ENCODE measurements around the gene RTKN2. TPM values are rescaled to one million over a fixed set of nuclear protein-coding genes. Genes with fewer than 3 reads are reported as not detected.
A peak's percentile ranks its signal among the peaks of the same experiment; 100 is the strongest.

The RTKN2 gene
- total RNA-seq, 1 experiment from 2014 or later: 21.3 TPM

DNA sequence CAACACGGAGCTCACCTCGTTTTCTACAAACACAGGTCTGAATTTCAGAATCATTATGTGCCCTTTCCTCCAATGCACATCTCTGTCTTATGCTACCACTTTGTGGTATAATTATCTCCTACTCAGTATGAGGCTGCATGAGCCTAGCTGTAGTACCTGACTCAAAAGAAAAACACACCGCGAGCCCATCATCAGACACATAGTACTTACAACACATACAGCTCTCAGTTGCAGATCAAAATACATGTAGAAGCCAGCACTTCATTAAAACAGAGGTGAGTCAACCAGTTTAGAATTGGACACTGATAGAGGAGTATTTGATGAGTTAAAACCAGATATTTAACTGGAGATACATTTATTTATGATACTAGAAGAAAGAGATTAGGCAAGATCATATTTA is 1.4 kb upstream of the RTKN2 start:
- ChIA-PET POLR2A (no interaction called here), CTCF (no interaction called here)
- Histone ChIP-seq H3K27ac (ENCODE audit: low read length) (peak overlapping the region; percentile 92), H3K4me1 (ENCODE audit: control insufficient read depth, insufficient read depth, low read length) (peaks cover 34% of the 10 kb centered on the region), H3K9me3 (ENCODE audit: control insufficient read depth, insufficient read depth, low read depth, low read length) (no peaks in the 10 kb centered on the region), H3K4me3 (ENCODE audit: low read depth in 2 of 2, low read length in 2 of 2) (no peak overlapping the region), H3K27me3 (ENCODE audit: control insufficient read depth, insufficient read depth, low read length) (no peaks in the 10 kb centered on the region), H3K36me3 (ENCODE audit: control insufficient read depth, insufficient read depth, low read length) (no peaks in the 10 kb centered on the region; the same call in none of the 2 replicates)
- ATAC-seq (no peak), DNase-seq (ENCODE audit: low read depth, low spot score) (no peak)
- intact Hi-C loops (cut with micrococcal nuclease; ENCODE audit: unreplicated experiment): no loop called here
- BruUV-seq (replicated peaks): no TSS peak
- TF ChIP-seq SIN3A (IDR thresholded peaks at IDR 0.05; ENCODE audit: borderline replicate concordance, insufficient read depth, low read depth, low read length): no peak
- TF ChIP-seq, protein P1, sequence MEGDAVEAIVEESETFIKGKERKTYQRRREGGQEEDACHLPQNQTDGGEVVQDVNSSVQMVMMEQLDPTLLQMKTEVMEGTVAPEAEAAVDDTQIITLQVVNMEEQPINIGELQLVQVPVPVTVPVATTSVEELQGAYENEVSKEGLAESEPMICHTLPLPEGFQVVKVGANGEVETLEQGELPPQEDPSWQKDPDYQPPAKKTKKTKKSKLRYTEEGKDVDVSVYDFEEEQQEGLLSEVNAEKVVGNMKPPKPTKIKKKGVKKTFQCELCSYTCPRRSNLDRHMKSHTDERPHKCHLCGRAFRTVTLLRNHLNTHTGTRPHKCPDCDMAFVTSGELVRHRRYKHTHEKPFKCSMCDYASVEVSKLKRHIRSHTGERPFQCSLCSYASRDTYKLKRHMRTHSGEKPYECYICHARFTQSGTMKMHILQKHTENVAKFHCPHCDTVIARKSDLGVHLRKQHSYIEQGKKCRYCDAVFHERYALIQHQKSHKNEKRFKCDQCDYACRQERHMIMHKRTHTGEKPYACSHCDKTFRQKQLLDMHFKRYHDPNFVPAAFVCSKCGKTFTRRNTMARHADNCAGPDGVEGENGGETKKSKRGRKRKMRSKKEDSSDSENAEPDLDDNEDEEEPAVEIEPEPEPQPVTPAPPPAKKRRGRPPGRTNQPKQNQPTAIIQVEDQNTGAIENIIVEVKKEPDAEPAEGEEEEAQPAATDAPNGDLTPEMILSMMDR (IDR thresholded peaks at IDR 0.05): no peak
- no peak for TF ChIP-seq POLR2AphosphoS5 (IDR thresholded peaks at IDR 0.05; ENCODE audit: low read depth, low read length)
- TF ChIP-seq, protein P2, sequence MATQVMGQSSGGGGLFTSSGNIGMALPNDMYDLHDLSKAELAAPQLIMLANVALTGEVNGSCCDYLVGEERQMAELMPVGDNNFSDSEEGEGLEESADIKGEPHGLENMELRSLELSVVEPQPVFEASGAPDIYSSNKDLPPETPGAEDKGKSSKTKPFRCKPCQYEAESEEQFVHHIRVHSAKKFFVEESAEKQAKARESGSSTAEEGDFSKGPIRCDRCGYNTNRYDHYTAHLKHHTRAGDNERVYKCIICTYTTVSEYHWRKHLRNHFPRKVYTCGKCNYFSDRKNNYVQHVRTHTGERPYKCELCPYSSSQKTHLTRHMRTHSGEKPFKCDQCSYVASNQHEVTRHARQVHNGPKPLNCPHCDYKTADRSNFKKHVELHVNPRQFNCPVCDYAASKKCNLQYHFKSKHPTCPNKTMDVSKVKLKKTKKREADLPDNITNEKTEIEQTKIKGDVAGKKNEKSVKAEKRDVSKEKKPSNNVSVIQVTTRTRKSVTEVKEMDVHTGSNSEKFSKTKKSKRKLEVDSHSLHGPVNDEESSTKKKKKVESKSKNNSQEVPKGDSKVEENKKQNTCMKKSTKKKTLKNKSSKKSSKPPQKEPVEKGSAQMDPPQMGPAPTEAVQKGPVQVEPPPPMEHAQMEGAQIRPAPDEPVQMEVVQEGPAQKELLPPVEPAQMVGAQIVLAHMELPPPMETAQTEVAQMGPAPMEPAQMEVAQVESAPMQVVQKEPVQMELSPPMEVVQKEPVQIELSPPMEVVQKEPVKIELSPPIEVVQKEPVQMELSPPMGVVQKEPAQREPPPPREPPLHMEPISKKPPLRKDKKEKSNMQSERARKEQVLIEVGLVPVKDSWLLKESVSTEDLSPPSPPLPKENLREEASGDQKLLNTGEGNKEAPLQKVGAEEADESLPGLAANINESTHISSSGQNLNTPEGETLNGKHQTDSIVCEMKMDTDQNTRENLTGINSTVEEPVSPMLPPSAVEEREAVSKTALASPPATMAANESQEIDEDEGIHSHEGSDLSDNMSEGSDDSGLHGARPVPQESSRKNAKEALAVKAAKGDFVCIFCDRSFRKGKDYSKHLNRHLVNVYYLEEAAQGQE (IDR thresholded peaks at IDR 0.05; ENCODE audit: insufficient read depth in 1 of 2, low read depth in 2 of 2, low read length in 1 of 2): no peak
- no peak for TF ChIP-seq TCF7L2 (IDR thresholded peaks at IDR 0.05; ENCODE audit: low read depth, low read length)
- in situ Hi-C loops (cut with HindIII; ENCODE audit: low pct_unique_long_range_greater_than_20kb, low sequenced_read_pairs): loop anchor here (25.0 kb wide), 1 partner anchor 117 kb away; no protein-coding TSS in a partner anchor

- POLR2A ChIA-PET: interaction anchor here (0.6 kb wide), 1 partner anchor 106 kb away, joined by 3 read pairs; the partner anchor contains the start of gene ZNF365
- Histone ChIP-seq H3K27ac (ENCODE audit: low read length) (peak overlapping the region; percentile 92), H3K9me3 (ENCODE audit: control insufficient read depth, insufficient read depth, low read depth, low read length) (no peaks in the 10 kb centered on the region), H3K4me3 (ENCODE audit: low read depth in 2 of 2, low read length in 2 of 2) (peak overlapping the region; percentile 77 to 98), H3K27me3 (ENCODE audit: control insufficient read depth, insufficient read depth, low read length) (no peaks in the 10 kb centered on the region), H3K36me3 (ENCODE audit: control insufficient read depth, insufficient read depth, low read length) (peaks cover 2% of the 10 kb centered on the region), H3K4me1 (ENCODE audit: control insufficient read depth, insufficient read depth, low read length) (peaks cover 53% of the 10 kb centered on the region)
- no TSS peak for BruUV-seq (replicated peaks)
- no peak for TF ChIP-seq POLR2AphosphoS5 (IDR thresholded peaks at IDR 0.05; ENCODE audit: low read depth, low read length)
- TF ChIP-seq, protein P1 (IDR thresholded peaks at IDR 0.05): no peak
- no peak for TF ChIP-seq SIN3A (IDR thresholded peaks at IDR 0.05; ENCODE audit: borderline replicate concordance, insufficient read depth, low read depth, low read length)
- ATAC-seq (peak; percentile 47), DNase-seq (ENCODE audit: low read depth, low spot score) (no peak)
- intact Hi-C loops (cut with micrococcal nuclease; ENCODE audit: unreplicated experiment): loop anchor here (10.0 kb wide), 2 partner anchors 363 to 547 kb away; partner anchors contain the start of genes ARID5B and EGR2
- in situ Hi-C loops (cut with HindIII; ENCODE audit: low pct_unique_long_range_greater_than_20kb, low sequenced_read_pairs): loop anchor here (25.0 kb wide), 1 partner anchor 119 kb away; no protein-coding TSS in a partner anchor
- CTCF ChIA-PET: no interaction called here
Observed at GRCh38 chr10:62268027-62268398, 631 bp downstream of the RTKN2 start.

Data from Panc1 (cell line).